H9 (cell line): ENCODE data around the gene UHRF1. TPM values are rescaled to one million over a fixed set of nuclear protein-coding genes. Genes with fewer than 3 reads are reported as not detected.

Source experiments
- DNase-seq: peaks from one replicate; pipeline ENCODE4 v3.0.0-alpha.2; 2017
- H2AFZ ChIP-seq: one replicate; pipeline ENCODE4 v1.6.1; 2013; ENCODE audit warnings: mild to moderate bottlenecking, low read length, control low read depth, moderate library complexity
- H2AK5ac ChIP-seq: 2 replicates; pipeline ENCODE4 v1.6.1; 2013; ENCODE audit warnings: low read length, control low read depth, mixed read lengths; ENCODE audit not compliant: insufficient read length
- H2BK120ac ChIP-seq: one replicate; pipeline ENCODE4 v1.6.1; 2013; ENCODE audit warnings: low read depth, mild to moderate bottlenecking, low read length, control low read depth, inconsistent platforms; ENCODE audit not compliant: poor library complexity, severe bottlenecking
- H2BK12ac ChIP-seq: 2 replicates; pipeline ENCODE4 v1.6.1; 2013; ENCODE audit warnings: low read length, control low read depth, mixed read lengths, low read depth; ENCODE audit not compliant: insufficient read length
- H2BK15ac ChIP-seq: 2 replicates; pipeline ENCODE4 v1.6.1; 2013; ENCODE audit warnings: low read depth, low read length, control low read depth
- H2BK20ac ChIP-seq: one replicate; pipeline ENCODE4 v1.6.1; 2013; ENCODE audit warnings: low read depth, mild to moderate bottlenecking, low read length, control low read depth, inconsistent platforms; ENCODE audit not compliant: poor library complexity, severe bottlenecking
- H2BK5ac ChIP-seq: 2 replicates; pipeline ENCODE4 v1.6.1; 2013; ENCODE audit warnings: low read length, control low read depth, mixed read lengths; ENCODE audit not compliant: insufficient read length
- H3K14ac ChIP-seq: 2 replicates; pipeline ENCODE4 v1.6.1; 2013; ENCODE audit warnings: low read length, control low read depth; ENCODE audit not compliant: insufficient read depth
- H3K18ac ChIP-seq: 2 replicates; pipeline ENCODE4 v1.6.1; 2013; ENCODE audit warnings: low read depth, mild to moderate bottlenecking, mixed read lengths, low read length, control low read depth; ENCODE audit not compliant: insufficient read length
- H3K23ac ChIP-seq: 2 replicates; pipeline ENCODE4 v1.6.1; 2013; ENCODE audit warnings: low read length, control low read depth, mixed read lengths, low read depth; ENCODE audit not compliant: insufficient read length
- H3K23me2 ChIP-seq: 2 replicates; pipeline ENCODE4 v1.6.1; 2013; ENCODE audit warnings: low read depth, mild to moderate bottlenecking, mixed read lengths, low read length, control low read depth; ENCODE audit not compliant: insufficient read length, poor library complexity, severe bottlenecking
- H3K27ac ChIP-seq: 2 replicates; pipeline ENCODE4 v1.5.1; 2013; ENCODE audit warnings: low read length, control low read depth, mixed read lengths, low read depth; ENCODE audit not compliant: insufficient read length
- H3K27me3 ChIP-seq: 2 replicates; pipeline ENCODE4 v1.6.1; 2013; ENCODE audit warnings: low read length, control low read depth, inconsistent platforms; ENCODE audit not compliant: insufficient read depth
- H3K4ac ChIP-seq: 2 replicates; pipeline ENCODE4 v1.6.1; 2013; ENCODE audit warnings: low read depth, mild to moderate bottlenecking, control low read depth, inconsistent platforms, low read length, moderate library complexity
- H3K4me1 ChIP-seq: 2 replicates; pipeline ENCODE4 v1.6.1; 2013; ENCODE audit warnings: low read length, control low read depth, inconsistent platforms; ENCODE audit not compliant: insufficient read depth
- H3K4me2 ChIP-seq: 2 replicates; pipeline ENCODE4 v1.6.1; 2013; ENCODE audit warnings: low read length, control low read depth, mixed read lengths; ENCODE audit not compliant: insufficient read length, insufficient read depth
- H3K56ac ChIP-seq: 2 replicates; pipeline ENCODE4 v1.6.1; 2013; ENCODE audit warnings: low read depth, mild to moderate bottlenecking, mixed read lengths, low read length, control low read depth; ENCODE audit not compliant: insufficient read length
- H3K79me1 ChIP-seq: 2 replicates; pipeline ENCODE4 v1.6.1; 2013; ENCODE audit warnings: low read depth, mild to moderate bottlenecking, moderate library complexity, low read length, control low read depth, inconsistent platforms; ENCODE audit not compliant: insufficient read depth, poor library complexity, severe bottlenecking
- H3K79me2 ChIP-seq: 2 replicates; pipeline ENCODE4 v1.6.1; 2013; ENCODE audit warnings: low read length, control low read depth, inconsistent platforms; ENCODE audit not compliant: insufficient read depth
- H3K9ac ChIP-seq: 2 replicates; pipeline ENCODE4 v1.6.1; 2013; ENCODE audit warnings: low read length, control low read depth, mixed read lengths; ENCODE audit not compliant: insufficient read length; ENCODE audit errors: extremely low read depth
- H3K9me3 ChIP-seq: one replicate; pipeline ENCODE4 v1.6.1; 2013; ENCODE audit warnings: low read depth, low read length, inconsistent platforms; ENCODE audit not compliant: control insufficient read depth
- H3T11ph ChIP-seq: one replicate; pipeline ENCODE4 v1.6.1; 2013; ENCODE audit warnings: mild to moderate bottlenecking, low read length, control low read depth, inconsistent platforms
- H4K20me1 ChIP-seq: one replicate; pipeline ENCODE4 v1.6.1; 2013; ENCODE audit not compliant: control insufficient read depth, insufficient read length, insufficient read depth
- H4K5ac ChIP-seq: 2 replicates; pipeline ENCODE4 v1.6.1; 2013; ENCODE audit warnings: low read depth, mild to moderate bottlenecking, mixed read lengths, low read length, control low read depth; ENCODE audit not compliant: insufficient read length
- H4K8ac ChIP-seq: replicated peaks from 2 replicates; pipeline ENCODE4 v1.6.1; 2013; ENCODE audit warnings: low read length, control low read depth, mixed read lengths, low read depth; ENCODE audit not compliant: insufficient read length
- H4K91ac ChIP-seq: 2 replicates; pipeline ENCODE4 v1.6.1; 2013; ENCODE audit warnings: low read depth, mild to moderate bottlenecking, moderate library complexity, mixed read lengths, low read length, control low read depth; ENCODE audit not compliant: insufficient read length
- H3K27ac Mint-ChIP-seq, 3 experiments: 2 replicates in 2 of 3; 3 replicates in 1 of 3; pipeline ENCODE4 v1.8.0; 2020 to 2021; ENCODE audit warnings: mixed read lengths in 3 of 3, mild to moderate bottlenecking in 1 of 3, moderate library complexity in 1 of 3
- H3K27me3 Mint-ChIP-seq: 2 replicates; pipeline ENCODE4 v1.8.0; 2021; ENCODE audit warnings: low read depth, mild to moderate bottlenecking, moderate library complexity, mixed read lengths
- H3K36me3 Mint-ChIP-seq, 3 experiments: 2 replicates in 2 of 3; 3 replicates in 1 of 3; pipeline ENCODE4 v1.8.0; 2020 to 2021; ENCODE audit warnings: low read depth in 3 of 3, mixed read lengths in 3 of 3; ENCODE audit not compliant: insufficient read depth in 1 of 3
- H3K4me1 Mint-ChIP-seq, 2 experiments: 2 replicates each; pipeline ENCODE4 v1.8.0; 2020; ENCODE audit warnings: mixed read lengths in 2 of 2
- H3K4me3 Mint-ChIP-seq, 2 experiments: 2 replicates in 1 of 2; 3 replicates in 1 of 2; pipeline ENCODE4 v1.8.0; 2020 to 2021; ENCODE audit warnings: mild to moderate bottlenecking in 2 of 2, mixed read lengths in 2 of 2, moderate library complexity in 1 of 2
- H3K9me3 Mint-ChIP-seq, 2 experiments: 2 replicates in 1 of 2; 3 replicates in 1 of 2; pipeline ENCODE4 v1.8.0; 2020; ENCODE audit warnings: mild to moderate bottlenecking in 2 of 2, mixed read lengths in 2 of 2, moderate library complexity in 1 of 2
- WGBS: extraction: QIAGEN DNeasy Blood & Tissue Kit; methylation state at CpG from one replicate; pipeline ENCODE4 v1.1.7; 2013; ENCODE audit warnings: missing lambda C conversion rate, low lambda C conversion rate, mixed read lengths; ENCODE audit not compliant: insufficient read length; ENCODE audit errors: extremely low coverage; 5-methylcytosine and 5-hydroxymethylcytosine counted together
- total RNA-seq: library from RNA; stranded (reverse); gene quantifications from 2 replicates; pipeline ENCODE4 v1.2.1, GENCODE V29; 2021
- TF ChIP-seq, protein P1 (sequence below): fragments of 200-600 bp; sonication (generic); conservative IDR thresholded peaks from 3 replicates; pipeline ENCODE4 v1.8.0; 2021; ENCODE audit warnings: antibody characterized with exemption, mild to moderate bottlenecking

Gene UHRF1
- total RNA-seq, 1 experiment from 2014 or later = 106 TPM

DNA sequence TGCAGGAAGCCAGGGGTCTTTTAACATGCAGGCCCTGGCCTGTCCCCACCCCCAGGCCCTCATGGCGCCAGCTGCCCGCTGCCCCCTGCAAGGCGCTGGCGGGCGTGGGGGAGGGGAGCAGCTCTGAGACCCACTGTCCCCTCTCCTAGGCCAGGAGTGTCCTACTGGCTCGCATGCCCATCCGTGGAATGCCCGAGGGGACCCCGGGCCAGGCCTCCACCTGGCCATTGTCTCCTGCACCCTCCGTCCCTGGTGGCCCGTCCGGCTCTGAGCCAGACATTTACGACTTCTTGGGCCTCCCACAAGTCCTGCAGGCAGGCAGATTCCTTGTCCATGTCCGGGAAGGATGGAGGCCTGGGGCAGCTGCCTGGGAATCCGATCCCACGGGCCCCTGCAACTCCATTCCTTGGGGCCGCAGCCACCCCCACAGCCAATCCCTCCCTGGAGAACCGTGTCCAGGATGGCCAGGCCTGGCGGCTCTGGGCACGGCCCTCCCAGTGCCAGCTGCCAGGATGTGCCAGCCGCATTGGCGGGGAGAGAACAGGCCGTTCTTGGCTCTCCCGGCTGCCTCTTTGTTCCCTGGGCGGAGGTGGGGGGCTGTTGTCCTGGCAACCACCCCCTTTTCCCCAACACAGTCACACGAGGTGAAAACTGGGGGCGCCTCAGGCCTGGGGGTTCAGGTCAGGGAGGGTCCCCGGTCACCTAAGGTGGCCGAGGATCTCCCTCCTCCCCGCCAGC lies 31.4 kb upstream of the UHRF1 start:
- no peaks in the 10 kb centered on the region for H3K4me1 ChIP-seq
- no peaks in the 10 kb centered on the region for H3K79me2 ChIP-seq
- H3K23me2 ChIP-seq = no peaks in the 10 kb centered on the region
- Mint-ChIP-seq H3K36me3 (no peaks in the 10 kb centered on the region; a peak in 1 of 7 replicates), H3K4me3 (no peak overlapping the region), H3K27ac (peak overlapping the region in 1 of 3 experiments; percentile 93; a peak in 2 of 7 replicates), H3K9me3 (peaks cover 0 to 6% of the 10 kb centered on the region in 2 experiments; a peak in 2 of 5 replicates), H3K4me1 (peaks cover 13 to 20% of the 10 kb centered on the region in 2 experiments), H3K27me3 (no peaks in the 10 kb centered on the region; the same call in 1 of the 2 replicates)
- peak overlapping the region; percentile 10; the same call in 1 of the 2 replicates for H2BK15ac ChIP-seq
- H4K5ac ChIP-seq = no peak overlapping the region
- H4K8ac ChIP-seq = no peak overlapping the region
- no peak overlapping the region for H2BK120ac ChIP-seq
- no peaks in the 10 kb centered on the region for H3K27me3 ChIP-seq
- no peak overlapping the region for H3K23ac ChIP-seq
- H3K9ac ChIP-seq = peak overlapping the region; percentile 10
- H3K4me2 ChIP-seq = no peak overlapping the region
- H3T11ph ChIP-seq = no peak overlapping the region
- H3K18ac ChIP-seq = peak overlapping the region; percentile 90
- H4K91ac ChIP-seq = peak overlapping the region; percentile 99
- H3K9me3 ChIP-seq = no peaks in the 10 kb centered on the region
- no peak overlapping the region for H2AFZ ChIP-seq
- no peak overlapping the region for H2BK20ac ChIP-seq
- no peak overlapping the region for H2BK5ac ChIP-seq
- DNase-seq = peak; percentile 36
- no CpG with 5 or more reads among the region's 30 CpGs for WGBS
- H3K27ac ChIP-seq = no peak overlapping the region
- H3K56ac ChIP-seq = no peak overlapping the region
- H3K14ac ChIP-seq = peak overlapping the region; percentile 78
- H3K4ac ChIP-seq = peak overlapping the region; percentile 82; the same call in 1 of the 2 replicates
- TF ChIP-seq, protein P1, sequence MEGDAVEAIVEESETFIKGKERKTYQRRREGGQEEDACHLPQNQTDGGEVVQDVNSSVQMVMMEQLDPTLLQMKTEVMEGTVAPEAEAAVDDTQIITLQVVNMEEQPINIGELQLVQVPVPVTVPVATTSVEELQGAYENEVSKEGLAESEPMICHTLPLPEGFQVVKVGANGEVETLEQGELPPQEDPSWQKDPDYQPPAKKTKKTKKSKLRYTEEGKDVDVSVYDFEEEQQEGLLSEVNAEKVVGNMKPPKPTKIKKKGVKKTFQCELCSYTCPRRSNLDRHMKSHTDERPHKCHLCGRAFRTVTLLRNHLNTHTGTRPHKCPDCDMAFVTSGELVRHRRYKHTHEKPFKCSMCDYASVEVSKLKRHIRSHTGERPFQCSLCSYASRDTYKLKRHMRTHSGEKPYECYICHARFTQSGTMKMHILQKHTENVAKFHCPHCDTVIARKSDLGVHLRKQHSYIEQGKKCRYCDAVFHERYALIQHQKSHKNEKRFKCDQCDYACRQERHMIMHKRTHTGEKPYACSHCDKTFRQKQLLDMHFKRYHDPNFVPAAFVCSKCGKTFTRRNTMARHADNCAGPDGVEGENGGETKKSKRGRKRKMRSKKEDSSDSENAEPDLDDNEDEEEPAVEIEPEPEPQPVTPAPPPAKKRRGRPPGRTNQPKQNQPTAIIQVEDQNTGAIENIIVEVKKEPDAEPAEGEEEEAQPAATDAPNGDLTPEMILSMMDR = no peak
- no peaks in the 10 kb centered on the region for H4K20me1 ChIP-seq
- peak overlapping the region; percentile 45 for H2BK12ac ChIP-seq
- no peaks in the 10 kb centered on the region for H3K79me1 ChIP-seq
- no peak overlapping the region for H2AK5ac ChIP-seq
